ENCODE measurements around the gene SULT1C2. TPM values are rescaled to one million over a fixed set of nuclear protein-coding genes. Genes with fewer than 3 reads are reported as not detected.

Gene SULT1C2
- total and polyA plus RNA-seq, 2 of the 8 experiments (the other 6 are each of a cell fraction or from before 2014, with no cell fraction given) = 2.2 to 2.8 TPM

DNA sequence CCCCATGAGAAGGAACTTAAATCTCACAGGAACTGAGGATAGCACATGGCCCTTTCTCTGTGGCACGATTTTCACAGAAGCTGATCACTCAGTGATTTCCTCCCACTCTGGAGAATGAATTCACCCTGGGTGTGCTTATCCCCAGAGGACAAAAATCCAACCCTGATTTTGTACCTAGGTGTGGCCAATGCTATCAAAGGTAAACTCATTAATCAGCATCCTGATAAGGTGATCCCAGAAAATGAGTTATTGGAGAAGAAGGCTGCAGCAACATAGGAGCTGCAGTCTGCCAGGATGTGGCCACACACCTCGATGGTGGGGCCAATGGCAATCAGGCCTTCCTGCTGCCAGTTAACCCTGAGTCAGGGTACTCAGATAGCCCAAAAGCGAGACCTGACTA is 8.2 kb upstream of the SULT1C2 start:
- Histone ChIP-seq H3K36me3 (ENCODE audit: control insufficient read depth in 2 of 4, insufficient read depth in 4 of 4, low read length in 3 of 4) (no peaks in the 10 kb centered on the region), H3K79me1 (ENCODE audit: low read depth, low read length) (no peaks in the 10 kb centered on the region), H3K14ac (ENCODE audit: insufficient read length) (no peak overlapping the region), H2BK120ac (replicated peaks; ENCODE audit: low read depth, low read length) (no peak overlapping the region), H2AK5ac (ENCODE audit: low read depth, low read length) (no peak overlapping the region), H3K56ac (replicated peaks; ENCODE audit: insufficient read length, low read depth, low read length) (no peak overlapping the region), H3K4me2 (ENCODE audit: insufficient read depth in 1 of 2, low read depth in 2 of 2, low read length in 2 of 2) (no peak overlapping the region), H4K5ac (ENCODE audit: insufficient read length, low read depth, low read length) (no peak overlapping the region), H3K23ac (ENCODE audit: insufficient read length) (no peak overlapping the region), H2AFZ (ENCODE audit: low read length) (no peak overlapping the region; the same call in 1 of the 2 replicates), H3K9ac (replicated peaks in 1 of 4; ENCODE audit: extremely low read depth in 1 of 4, low read depth in 3 of 4, low read length in 3 of 4) (no peak overlapping the region), H3K27me3 (replicated peaks in 1 of 4; ENCODE audit: control insufficient read depth in 3 of 4, extremely low read depth in 1 of 4, insufficient read depth in 3 of 4, low read length in 3 of 4) (no peaks in the 10 kb centered on the region), H3K4me3 (ENCODE audit: extremely low read depth in 1 of 4, insufficient read depth in 2 of 4, low read depth in 3 of 4, low read length in 4 of 4) (no peak overlapping the region), H3K27ac (ENCODE audit: low read depth, low read length) (no peak overlapping the region), H3K4me1 (replicated peaks in 1 of 4; ENCODE audit: control insufficient read depth in 3 of 4, insufficient read depth in 4 of 4, low read length in 3 of 4) (no peaks in the 10 kb centered on the region), H3K9me3 (ENCODE audit: insufficient read depth in 2 of 2, low read depth in 1 of 2, low read length in 1 of 2) (no peaks in the 10 kb centered on the region), H4K20me1 (replicated peaks in 1 of 2; ENCODE audit: control insufficient read depth in 1 of 2, insufficient read depth in 2 of 2, low read length in 2 of 2) (no peaks in the 10 kb centered on the region), H2BK20ac (ENCODE audit: low read length) (no peak overlapping the region), H2BK5ac (ENCODE audit: low read depth, low read length) (no peak overlapping the region), H3K79me2 (ENCODE audit: control insufficient read depth in 1 of 2, insufficient read depth in 2 of 2, low read length in 2 of 2) (no peaks in the 10 kb centered on the region), H2BK15ac (ENCODE audit: low read length) (no peak overlapping the region), H3K23me2 (ENCODE audit: low read depth, low read length) (no peaks in the 10 kb centered on the region), H2BK12ac (ENCODE audit: low read depth, low read length) (no peak overlapping the region), H3K4ac (replicated peaks; ENCODE audit: insufficient read length, low read depth, low read length) (no peak overlapping the region), H4K8ac (ENCODE audit: extremely low read depth, insufficient read depth, low read length) (no peak overlapping the region), H3K18ac (ENCODE audit: extremely low read depth, low read length) (no peak overlapping the region), H4K91ac (replicated peaks; ENCODE audit: insufficient read length, low read length) (no peak overlapping the region)
- TF ChIP-seq RXRA (IDR thresholded peaks at IDR 0.05; ENCODE audit: insufficient read depth, low read depth, low read length) (no peak), POLR2A (IDR thresholded peaks at IDR 0.05; ENCODE audit: control extremely low read depth in 1 of 2, low read depth in 2 of 2, low read length in 2 of 2) (no peak), SP1 (IDR thresholded peaks at IDR 0.05; ENCODE audit: low read depth, low read length) (no peak), SUZ12 (IDR thresholded peaks at IDR 0.05; ENCODE audit: low read length) (no peak), FOSL1 (IDR thresholded peaks at IDR 0.05; ENCODE audit: insufficient read depth, low read depth, low read length) (no peak)
- TF ChIP-seq, protein P1, sequence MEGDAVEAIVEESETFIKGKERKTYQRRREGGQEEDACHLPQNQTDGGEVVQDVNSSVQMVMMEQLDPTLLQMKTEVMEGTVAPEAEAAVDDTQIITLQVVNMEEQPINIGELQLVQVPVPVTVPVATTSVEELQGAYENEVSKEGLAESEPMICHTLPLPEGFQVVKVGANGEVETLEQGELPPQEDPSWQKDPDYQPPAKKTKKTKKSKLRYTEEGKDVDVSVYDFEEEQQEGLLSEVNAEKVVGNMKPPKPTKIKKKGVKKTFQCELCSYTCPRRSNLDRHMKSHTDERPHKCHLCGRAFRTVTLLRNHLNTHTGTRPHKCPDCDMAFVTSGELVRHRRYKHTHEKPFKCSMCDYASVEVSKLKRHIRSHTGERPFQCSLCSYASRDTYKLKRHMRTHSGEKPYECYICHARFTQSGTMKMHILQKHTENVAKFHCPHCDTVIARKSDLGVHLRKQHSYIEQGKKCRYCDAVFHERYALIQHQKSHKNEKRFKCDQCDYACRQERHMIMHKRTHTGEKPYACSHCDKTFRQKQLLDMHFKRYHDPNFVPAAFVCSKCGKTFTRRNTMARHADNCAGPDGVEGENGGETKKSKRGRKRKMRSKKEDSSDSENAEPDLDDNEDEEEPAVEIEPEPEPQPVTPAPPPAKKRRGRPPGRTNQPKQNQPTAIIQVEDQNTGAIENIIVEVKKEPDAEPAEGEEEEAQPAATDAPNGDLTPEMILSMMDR (IDR thresholded peaks at IDR 0.05; ENCODE audit: control extremely low read depth in 1 of 3, insufficient read depth in 1 of 3, low read depth in 1 of 3, low read length in 3 of 3) = no peak
- CTCF ChIA-PET (ENCODE audit: partially characterized antibody) = interaction anchor here (1.4 to 1.5 kb wide), 2 partner anchors 86 to 356 kb away, joined by 3 to 4 read pairs; no protein-coding TSS in a partner anchor
- DNase-seq (ENCODE audit: low read depth in 1 of 2, low spot score in 2 of 2) (no peak), FAIRE-seq (no peak)
- POLR2A ChIA-PET (ENCODE audit: partially characterized antibody) = interaction anchor here (1.0 kb wide), 1 partner anchor 9 kb away, joined by 3 read pairs; the partner anchor contains the start of gene SULT1C2
- 65% methylated on average over 3 of the region's 3 CpGs; no CpG with 5 or more reads in 1 of the 2 experiments for WGBS, 2 experiments (ENCODE audit: extremely low coverage in 1 of 2, insufficient coverage in 1 of 2, insufficient read length in 1 of 2, insufficient replicate concordance in 2 of 2, low coverage in 1 of 2, low lambda C conversion rate in 2 of 2, missing lambda C conversion rate in 1 of 2)

Measured in H1 (cell line).